Cardiac muscle cell (in vitro differentiated cells and primary cell): Measurements from ENCODE around the gene MMP7. TPM values are rescaled to one million over a fixed set of nuclear protein-coding genes. Genes with fewer than 3 reads are reported as not detected.
"Not testable (repeated sequence)": the region's sequence is repeated elsewhere in the genome, so short reads cannot be mapped to it uniquely, and the experiment has no call there.

Source experiments
- DNase-seq, 2 donors: peaks; one replicate each; pipeline versions ENCODE4 v3.0.0 to v3.0.0-alpha.2; 2010 to 2017; ENCODE audit warnings: low read depth in 1 of 2, low spot score in 1 of 2
- H3K27ac ChIP-seq: fragments of 200-600 bp; sonication (generic); 2 replicates; pipeline ENCODE4 v1.5.1; 2016
- H3K27me3 ChIP-seq: fragments of 200-600 bp; sonication (generic); 2 replicates; pipeline ENCODE4 v1.6.0; 2016; ENCODE audit warnings: control low read depth
- H3K36me3 ChIP-seq: fragments of 200-600 bp; sonication (generic); 2 replicates; pipeline ENCODE4 v1.5.1; 2016; ENCODE audit warnings: control low read depth
- H3K4me1 ChIP-seq: fragments of 200-600 bp; sonication (generic); 2 replicates; pipeline ENCODE4 v1.8.1; 2017; ENCODE audit warnings: low read depth, mild to moderate bottlenecking, mixed run types
- H3K4me3 ChIP-seq: fragments of 200-600 bp; sonication (generic); 2 replicates; pipeline ENCODE4 v1.5.1; 2016; ENCODE audit warnings: mild to moderate bottlenecking
- H3K9me3 ChIP-seq: fragments of 200-600 bp; sonication (generic); 2 replicates; pipeline ENCODE4 v1.5.1; 2017; ENCODE audit warnings: low read depth, mild to moderate bottlenecking, control low read depth
- CTCF ChIP-seq: IDR thresholded peaks from 2 replicates; pipeline ENCODE4 v1.5.1; 2012; ENCODE audit warnings: low read depth, mild to moderate bottlenecking, low read length
- polyA plus RNA-seq: library from polyadenylated mRNA; unstranded; fragments of >200 nt; fragmentation: Nextera tagmentation; extraction: Ambion mirVana; gene quantifications from 2 replicates; pipeline ENCODE4 v1.2.1, GENCODE V29; 2016
- total RNA-seq: library from RNA; depleted of rRNA; stranded (reverse); fragments of >200 nt; gene quantifications from 2 replicates; pipeline ENCODE4 v1.2.3, GENCODE V29; 2016

MMP7 gene
- total and polyA plus RNA-seq, 2 experiments from 2014 or later: not detected

GRCh38 chr11:102516179-102516578 lies 14.4 kb downstream of the MMP7 start:
- no peak overlapping the region for H3K27ac ChIP-seq
- TF ChIP-seq CTCF: no peak
- H3K27me3 ChIP-seq: no peaks in the 10 kb centered on the region
- no peaks in the 10 kb centered on the region for H3K36me3 ChIP-seq
- no peak for DNase-seq
- H3K4me3 ChIP-seq: no peak overlapping the region
- no peaks in the 10 kb centered on the region for H3K9me3 ChIP-seq
- H3K4me1 ChIP-seq: no peaks in the 10 kb centered on the region

DNA sequence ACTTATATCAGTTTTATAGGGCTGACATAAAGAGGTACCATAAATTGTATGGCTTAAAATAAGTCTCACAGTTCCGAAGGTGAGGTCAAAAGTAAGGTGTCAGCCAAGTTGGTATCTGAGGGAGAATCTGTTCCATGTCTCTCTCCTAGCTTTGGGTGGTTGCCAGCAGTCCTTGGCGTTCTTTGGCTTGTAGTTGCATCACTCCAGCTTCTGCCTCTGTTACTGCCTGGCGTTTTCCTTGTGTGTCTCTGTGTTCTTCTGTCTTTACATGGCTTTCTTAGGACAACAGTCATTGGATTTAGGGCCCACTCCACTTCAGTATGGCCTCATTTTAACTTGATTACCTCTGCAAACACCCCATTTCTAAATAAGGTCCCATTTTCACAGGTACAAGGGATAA lies 16.7 kb downstream of the MMP7 start:
- H3K27ac ChIP-seq: no peak overlapping the region
- no peaks in the 10 kb centered on the region for H3K36me3 ChIP-seq
- H3K27me3 ChIP-seq: no peaks in the 10 kb centered on the region
- H3K9me3 ChIP-seq: no peaks in the 10 kb centered on the region
- H3K4me1 ChIP-seq: no peaks in the 10 kb centered on the region
- peak in 1 of 2 donors; percentile 48 for DNase-seq
- H3K4me3 ChIP-seq: no peak overlapping the region
- TF ChIP-seq CTCF: no peak

DNA sequence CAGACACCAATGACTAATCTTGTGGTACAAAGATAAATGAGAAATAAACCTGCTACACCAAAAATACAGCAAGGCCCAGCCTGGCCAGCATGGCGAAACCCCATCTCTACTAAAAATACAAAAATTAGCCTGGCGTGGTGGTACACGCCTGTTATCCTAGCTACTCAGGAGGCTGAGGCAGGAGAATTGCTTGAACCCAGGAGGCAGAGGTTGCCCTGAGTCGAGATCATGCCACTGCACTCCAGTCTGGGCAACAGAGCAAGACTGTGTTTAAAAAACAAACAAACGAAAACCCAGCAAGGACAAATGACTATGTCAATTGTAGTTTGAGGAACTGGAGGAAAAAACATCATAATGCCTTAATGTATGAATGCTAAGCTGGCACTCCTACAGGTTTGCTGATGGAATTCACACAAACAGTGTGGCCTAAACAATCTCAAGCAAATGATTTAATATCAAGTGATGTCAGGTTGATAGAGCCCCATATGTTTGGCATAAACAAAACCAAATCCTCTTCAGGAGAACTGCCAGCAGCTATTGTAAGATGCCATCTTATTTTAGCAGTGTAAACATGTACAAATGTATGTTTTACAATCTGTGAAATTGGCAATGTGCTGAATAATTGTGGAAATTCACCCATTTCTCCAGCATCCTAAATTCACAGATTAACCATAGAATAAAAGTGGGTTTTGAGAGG lies 20.0 kb downstream of the MMP7 start:
- no peak for TF ChIP-seq CTCF
- H3K27me3 ChIP-seq: no peaks in the 10 kb centered on the region
- no peak for DNase-seq
- no peaks in the 10 kb centered on the region for H3K4me1 ChIP-seq
- H3K36me3 ChIP-seq: no peaks in the 10 kb centered on the region
- H3K4me3 ChIP-seq: no peak overlapping the region
- no peaks in the 10 kb centered on the region for H3K9me3 ChIP-seq
- no peak overlapping the region for H3K27ac ChIP-seq

- not testable (repeated sequence) for H3K36me3 ChIP-seq, H3K4me1 ChIP-seq, DNase-seq, H3K4me3 ChIP-seq, H3K27me3 ChIP-seq, H3K27ac ChIP-seq, H3K9me3 ChIP-seq
These were observed 27.7 kb downstream of the MMP7 start for GRCh38 chr11:102502831-102503230.

GRCh38 chr11:102500829-102501228 lies 29.7 kb downstream of the MMP7 start:
- H3K4me1 ChIP-seq: no peaks in the 10 kb centered on the region
- TF ChIP-seq CTCF: no peak
- no peaks in the 10 kb centered on the region for H3K36me3 ChIP-seq
- H3K9me3 ChIP-seq: no peaks in the 10 kb centered on the region
- DNase-seq: no peak
- no peak overlapping the region for H3K27ac ChIP-seq
- no peak overlapping the region for H3K4me3 ChIP-seq
- no peaks in the 10 kb centered on the region for H3K27me3 ChIP-seq

- Histone ChIP-seq H3K36me3 (no peaks in the 10 kb centered on the region), H3K4me1 (no peaks in the 10 kb centered on the region), H3K9me3 (no peaks in the 10 kb centered on the region), H3K27ac (no peak overlapping the region), H3K4me3 (no peak overlapping the region), H3K27me3 (no peaks in the 10 kb centered on the region)
- DNase-seq: no peak
- no peak for TF ChIP-seq CTCF
These were observed 30.6 kb downstream of the MMP7 start for GRCh38 chr11:102499931-102500330.
